Activated T-cell treated with anti-CD3 and anti-CD28 coated beads for 4 hours (primary cell): Measurements from ENCODE around the gene WHRN.

Experiments
- DNase-seq: peaks from one replicate; pipeline ENCODE4 v3.0.0-alpha.2; 2020

Gene WHRN

GRCh38 chr9:114513055-114513958 lies 8.0 kb upstream of the WHRN start:
- DNase-seq, result no peak

- no peak for DNase-seq
Observed at GRCh38 chr9:114511978-114512874, 7.0 kb upstream of the WHRN start.

- DNase-seq, result no peak
Observed at GRCh38 chr9:114507726-114508125, 2.5 kb upstream of the WHRN start.

- no peak for DNase-seq
Observed at GRCh38 chr9:114506082-114506390, 763 bp upstream of the WHRN start.

GRCh38 chr9:114504341-114505186 lies 709 bp downstream of the WHRN start:
- peak; percentile 7 for DNase-seq

GRCh38 chr9:114503522-114504340 lies 1.5 kb downstream of the WHRN start:
- no peak for DNase-seq

GRCh38 chr9:114503009-114503408 lies 2.3 kb downstream of the WHRN start:
- DNase-seq, result no peak

- DNase-seq, result no peak
Observed at GRCh38 chr9:114501796-114502682, 3.2 kb downstream of the WHRN start.

- DNase-seq, result no peak
Observed at GRCh38 chr9:114500697-114501292, 4.5 kb downstream of the WHRN start.

GRCh38 chr9:114499941-114500696 lies 5.2 kb downstream of the WHRN start:
- DNase-seq, result no peak

GRCh38 chr9:114499528-114499927 lies 5.7 kb downstream of the WHRN start:
- DNase-seq, result no peak

- no peak for DNase-seq
Observed at GRCh38 chr9:114497727-114498382, 7.4 kb downstream of the WHRN start.

GRCh38 chr9:114497236-114497635 lies 8.0 kb downstream of the WHRN start:
- DNase-seq, result no peak

GRCh38 chr9:114496011-114496410 lies 9.3 kb downstream of the WHRN start:
- DNase-seq, result no peak

GRCh38 chr9:114494776-114495569 lies 10.3 kb downstream of the WHRN start:
- no peak for DNase-seq

- no peak for DNase-seq
Observed at GRCh38 chr9:114493521-114494184, 11.6 kb downstream of the WHRN start.

- DNase-seq, result no peak
Observed at GRCh38 chr9:114492991-114493390, 12.3 kb downstream of the WHRN start.
